ENCODE data around the gene GM2A. TPM values are rescaled to one million over a fixed set of nuclear protein-coding genes. Genes with fewer than 3 reads are reported as not detected.

Gene GM2A
- total RNA-seq, 4 donors from 2014 or later: 28.3 to 32.0 (median 30.1) TPM

DNA sequence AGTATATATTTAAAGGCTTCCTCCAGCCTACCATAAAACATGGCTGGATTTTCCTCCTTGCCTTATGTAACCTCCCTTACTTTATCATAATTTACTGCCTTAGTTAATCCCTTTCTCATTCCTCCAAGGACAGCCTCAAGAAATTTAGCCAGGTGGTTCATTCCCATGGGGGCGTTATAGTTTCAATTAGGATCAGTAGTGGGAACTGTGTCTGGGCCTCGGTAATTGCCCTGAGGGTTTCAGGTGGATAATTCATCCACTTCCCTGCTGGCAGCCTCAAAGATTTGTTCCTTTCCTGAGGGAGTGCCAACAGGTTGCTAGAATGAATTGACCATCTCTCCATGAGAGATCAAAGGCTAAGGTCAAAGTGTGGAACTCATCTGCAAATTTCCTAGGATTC is 4.3 kb upstream of the GM2A start:
- DNase-seq (ENCODE audit: extremely low spot score): no peak
- Histone ChIP-seq H3K4me1 (peaks cover 6 to 10% (median 10%) of the 10 kb centered on the region in 4 donors), H3K27me3 (no peaks in the 10 kb centered on the region), H3K4me3 (no peak overlapping the region), H3K9me3 (no peaks in the 10 kb centered on the region), H3K27ac (replicated peaks in 1 of 4) (no peak overlapping the region), H3K36me3 (no peaks in the 10 kb centered on the region)
- intact Hi-C loops (cut with DNase I): loop anchor here (10.0 kb wide), 1 partner anchor 194 kb away; no protein-coding TSS in a partner anchor
- TF ChIP-seq POLR2AphosphoS5 (IDR thresholded peaks at IDR 0.05) (no peak), EP300 (IDR thresholded peaks at IDR 0.05) (no peak), POLR2A (IDR thresholded peaks at IDR 0.05; ENCODE audit: low read depth) (no peak)
- TF ChIP-seq, protein P1, sequence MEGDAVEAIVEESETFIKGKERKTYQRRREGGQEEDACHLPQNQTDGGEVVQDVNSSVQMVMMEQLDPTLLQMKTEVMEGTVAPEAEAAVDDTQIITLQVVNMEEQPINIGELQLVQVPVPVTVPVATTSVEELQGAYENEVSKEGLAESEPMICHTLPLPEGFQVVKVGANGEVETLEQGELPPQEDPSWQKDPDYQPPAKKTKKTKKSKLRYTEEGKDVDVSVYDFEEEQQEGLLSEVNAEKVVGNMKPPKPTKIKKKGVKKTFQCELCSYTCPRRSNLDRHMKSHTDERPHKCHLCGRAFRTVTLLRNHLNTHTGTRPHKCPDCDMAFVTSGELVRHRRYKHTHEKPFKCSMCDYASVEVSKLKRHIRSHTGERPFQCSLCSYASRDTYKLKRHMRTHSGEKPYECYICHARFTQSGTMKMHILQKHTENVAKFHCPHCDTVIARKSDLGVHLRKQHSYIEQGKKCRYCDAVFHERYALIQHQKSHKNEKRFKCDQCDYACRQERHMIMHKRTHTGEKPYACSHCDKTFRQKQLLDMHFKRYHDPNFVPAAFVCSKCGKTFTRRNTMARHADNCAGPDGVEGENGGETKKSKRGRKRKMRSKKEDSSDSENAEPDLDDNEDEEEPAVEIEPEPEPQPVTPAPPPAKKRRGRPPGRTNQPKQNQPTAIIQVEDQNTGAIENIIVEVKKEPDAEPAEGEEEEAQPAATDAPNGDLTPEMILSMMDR (IDR thresholded peaks at IDR 0.05): no peak
- WGBS: 79% methylated on average over 2 of the region's 2 CpGs

DNA sequence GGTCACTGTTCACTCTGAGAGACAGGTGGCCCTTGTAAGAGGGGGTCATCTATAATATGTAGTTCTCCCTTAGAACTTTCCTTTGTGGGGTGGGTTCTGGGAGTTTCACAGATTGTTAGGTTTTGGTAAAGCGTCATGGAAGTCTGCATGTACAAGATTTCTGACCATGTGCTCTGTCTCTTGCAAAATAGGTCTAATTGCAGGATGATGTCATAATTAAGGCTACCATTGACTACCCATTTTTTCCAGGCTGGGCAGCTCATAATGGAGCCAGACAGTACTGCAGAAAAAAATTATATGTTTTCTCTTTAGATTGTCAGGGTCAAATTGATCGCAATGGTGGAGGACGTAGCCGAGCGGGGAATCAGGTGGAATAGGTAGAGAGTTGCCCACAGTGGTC is 3.7 kb upstream of the GM2A start:
- Histone ChIP-seq H3K4me3 (no peak overlapping the region), H3K4me1 (peaks cover 13 to 17% (median 16%) of the 10 kb centered on the region in 4 donors), H3K9me3 (no peaks in the 10 kb centered on the region), H3K36me3 (no peaks in the 10 kb centered on the region), H3K27ac (replicated peaks in 1 of 4) (no peak overlapping the region), H3K27me3 (no peaks in the 10 kb centered on the region)
- DNase-seq (ENCODE audit: extremely low spot score): no peak
- no peak for TF ChIP-seq POLR2AphosphoS5 (IDR thresholded peaks at IDR 0.05)
- TF ChIP-seq, protein P1 (IDR thresholded peaks at IDR 0.05): no peak
- TF ChIP-seq EP300 (IDR thresholded peaks at IDR 0.05): no peak
- no peak for TF ChIP-seq POLR2A (IDR thresholded peaks at IDR 0.05; ENCODE audit: low read depth)
- intact Hi-C loops (cut with DNase I): loop anchor here (10.0 kb wide), 1 partner anchor 194 kb away; no protein-coding TSS in a partner anchor
- 73% methylated on average over 5 of the region's 5 CpGs for WGBS

DNA sequence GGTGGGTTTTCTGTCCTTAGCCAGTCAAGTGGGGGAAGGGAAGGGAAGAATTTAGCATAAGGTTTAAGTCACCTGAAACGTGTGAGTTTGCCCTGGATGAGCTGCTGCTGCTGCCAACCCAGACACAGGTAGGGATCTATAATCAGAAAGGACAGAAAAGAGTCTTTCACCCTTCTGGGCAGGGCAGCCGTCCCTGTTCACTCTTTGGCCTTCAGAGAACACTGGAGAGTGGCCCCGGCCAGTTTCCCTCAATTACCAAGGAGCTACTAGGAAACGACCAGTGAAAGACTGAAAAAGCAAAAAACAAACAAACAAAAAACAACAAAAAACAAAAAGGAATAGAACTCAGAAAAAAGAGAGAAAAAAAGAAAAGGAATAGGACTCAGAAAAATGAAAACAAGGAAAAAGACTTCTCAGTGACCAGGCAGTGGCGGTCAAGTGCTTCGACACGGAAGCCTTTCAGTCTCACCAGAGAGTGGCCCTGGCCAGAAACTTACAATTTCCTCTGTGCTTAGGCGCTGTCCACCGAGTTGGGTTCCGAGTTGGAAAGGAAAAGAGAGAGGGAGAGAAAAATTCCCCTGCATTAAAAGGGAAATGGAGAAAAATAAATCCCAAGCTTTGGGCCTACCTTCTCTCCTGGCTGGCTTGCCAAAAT is 2.5 kb upstream of the GM2A start:
- H3K9me3 ChIP-seq: no peaks in the 10 kb centered on the region
- H3K27ac ChIP-seq (replicated peaks in 1 of 4): no peak overlapping the region
- H3K4me1 ChIP-seq: peaks cover 21 to 29% (median 28%) of the 10 kb centered on the region in 4 donors
- H3K4me3 ChIP-seq: no peak overlapping the region
- TF ChIP-seq, protein P1 (IDR thresholded peaks at IDR 0.05): no peak
- no peak for TF ChIP-seq POLR2AphosphoS5 (IDR thresholded peaks at IDR 0.05)
- no peak for TF ChIP-seq POLR2A (IDR thresholded peaks at IDR 0.05; ENCODE audit: low read depth)
- no peak for TF ChIP-seq EP300 (IDR thresholded peaks at IDR 0.05)
- WGBS: 89% methylated on average over 10 of the region's 10 CpGs
- intact Hi-C loops (cut with DNase I): no loop called here
- no peak for DNase-seq (ENCODE audit: extremely low spot score)
- H3K36me3 ChIP-seq: no peaks in the 10 kb centered on the region
- H3K27me3 ChIP-seq: no peaks in the 10 kb centered on the region

DNA sequence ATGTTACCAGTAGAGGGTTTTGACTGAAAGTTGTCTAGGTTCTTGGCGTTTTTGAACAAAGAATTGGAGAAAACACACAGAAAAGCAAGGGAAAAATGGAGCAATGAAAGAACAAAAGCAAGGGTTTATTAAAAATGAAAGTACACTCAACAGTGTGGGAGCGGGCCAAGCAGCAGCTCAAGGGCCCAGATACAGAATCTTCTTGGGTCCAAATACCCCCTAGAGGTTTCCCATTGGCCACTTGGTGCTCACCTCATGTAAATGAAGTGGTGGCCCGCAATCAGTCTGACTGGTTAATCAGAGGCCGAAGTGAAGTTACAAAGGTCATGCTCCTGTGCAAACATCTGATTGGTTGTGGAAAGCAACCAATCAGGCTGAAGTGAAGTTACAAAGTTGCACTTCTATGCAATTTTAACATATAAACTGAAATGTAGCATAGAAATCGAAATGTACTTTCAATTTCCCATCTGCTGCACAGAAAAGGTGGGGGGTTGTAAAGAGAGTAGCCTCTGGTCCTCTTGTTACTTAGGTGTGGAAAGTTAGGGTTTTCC is 1.9 kb upstream of the GM2A start:
- WGBS: 97% methylated on average over 5 of the region's 5 CpGs
- H3K27me3 ChIP-seq: no peaks in the 10 kb centered on the region
- no peak overlapping the region for H3K27ac ChIP-seq (replicated peaks in 1 of 4)
- H3K4me3 ChIP-seq: no peak overlapping the region
- H3K36me3 ChIP-seq: no peaks in the 10 kb centered on the region
- intact Hi-C loops (cut with DNase I): no loop called here
- peaks cover 24 to 34% (median 32%) of the 10 kb centered on the region in 4 donors for H3K4me1 ChIP-seq
- no peaks in the 10 kb centered on the region for H3K9me3 ChIP-seq
- DNase-seq (ENCODE audit: extremely low spot score): no peak
- no peak for TF ChIP-seq POLR2AphosphoS5 (IDR thresholded peaks at IDR 0.05)
- TF ChIP-seq, protein P1 (IDR thresholded peaks at IDR 0.05): no peak
- no peak for TF ChIP-seq EP300 (IDR thresholded peaks at IDR 0.05)
- no peak for TF ChIP-seq POLR2A (IDR thresholded peaks at IDR 0.05; ENCODE audit: low read depth)

Measured in esophagus muscularis mucosa (tissue), 4 donors.